OCI-LY7 (cell line): Measurements from ENCODE around the gene PIAS2.
"Not testable (repeated sequence)": the region's sequence is repeated elsewhere in the genome, so short reads cannot be mapped to it uniquely, and the experiment has no call there.

Experiments used
- CTCF ChIP-seq: fragments of 200-600 bp; sonication (generic); conservative IDR thresholded peaks from 2 replicates; pipeline ENCODE4 v1.5.1; 2014; ENCODE audit warnings: mild to moderate bottlenecking, antibody characterized with exemption, low read length, moderate library complexity, mixed read lengths
- EZH2phosphoT487 ChIP-seq: fragments of 200-600 bp; sonication (generic); IDR thresholded peaks from 2 replicates; pipeline ENCODE4 v1.6.1; 2018; ENCODE audit warnings: low read depth, borderline replicate concordance, mild to moderate bottlenecking, mixed run types, antibody characterized with exemption, low read length, moderate library complexity, mixed read lengths

GRCh38 chr18:46966266-46966665 lies 49.0 kb upstream of the PIAS2 start:
- TF ChIP-seq CTCF, EZH2phosphoT487: not testable (repeated sequence)
